Measurements from ENCODE around the gene OTUD7B. TPM values are rescaled to one million over a fixed set of nuclear protein-coding genes. Genes with fewer than 3 reads are reported as not detected.
A peak's percentile ranks its signal among the peaks of the same experiment; 100 is the strongest.

Gene OTUD7B
- total RNA-seq, 2 experiments from 2014 or later: 16.1 to 17.3 TPM

- no peak for ATAC-seq
- TF ChIP-seq, protein P1, sequence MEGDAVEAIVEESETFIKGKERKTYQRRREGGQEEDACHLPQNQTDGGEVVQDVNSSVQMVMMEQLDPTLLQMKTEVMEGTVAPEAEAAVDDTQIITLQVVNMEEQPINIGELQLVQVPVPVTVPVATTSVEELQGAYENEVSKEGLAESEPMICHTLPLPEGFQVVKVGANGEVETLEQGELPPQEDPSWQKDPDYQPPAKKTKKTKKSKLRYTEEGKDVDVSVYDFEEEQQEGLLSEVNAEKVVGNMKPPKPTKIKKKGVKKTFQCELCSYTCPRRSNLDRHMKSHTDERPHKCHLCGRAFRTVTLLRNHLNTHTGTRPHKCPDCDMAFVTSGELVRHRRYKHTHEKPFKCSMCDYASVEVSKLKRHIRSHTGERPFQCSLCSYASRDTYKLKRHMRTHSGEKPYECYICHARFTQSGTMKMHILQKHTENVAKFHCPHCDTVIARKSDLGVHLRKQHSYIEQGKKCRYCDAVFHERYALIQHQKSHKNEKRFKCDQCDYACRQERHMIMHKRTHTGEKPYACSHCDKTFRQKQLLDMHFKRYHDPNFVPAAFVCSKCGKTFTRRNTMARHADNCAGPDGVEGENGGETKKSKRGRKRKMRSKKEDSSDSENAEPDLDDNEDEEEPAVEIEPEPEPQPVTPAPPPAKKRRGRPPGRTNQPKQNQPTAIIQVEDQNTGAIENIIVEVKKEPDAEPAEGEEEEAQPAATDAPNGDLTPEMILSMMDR (IDR thresholded peaks at IDR 0.05): no peak
- Mint-ChIP-seq H3K4me3 (peak overlapping the region; percentile 99), H3K9me3 (no peaks in the 10 kb centered on the region), H3K36me3 (ENCODE audit: low read depth) (peaks cover 51% of the 10 kb centered on the region), H3K4me1 (ENCODE audit: low read depth) (peaks cover 27% of the 10 kb centered on the region), H3K27ac (no peak overlapping the region), H3K27me3 (no peaks in the 10 kb centered on the region)
- POLR2A ChIA-PET: interaction anchor here (1.2 to 4.2 kb wide), 3 partner anchors 9 to 39 kb away, joined by 3 to 19 read pairs (median 14); a partner anchor contains a TSS
- intact Hi-C loops (cut with micrococcal nuclease): no loop called here
- CTCF ChIA-PET: interaction anchor here (1.5 kb wide), 1 partner anchor 37 kb away, joined by 3 read pairs; no protein-coding TSS in a partner anchor
- DNase-seq: no peak
Measured at GRCh38 chr1:149925345-149925744, 85.2 kb downstream of the OTUD7B start.

DNA sequence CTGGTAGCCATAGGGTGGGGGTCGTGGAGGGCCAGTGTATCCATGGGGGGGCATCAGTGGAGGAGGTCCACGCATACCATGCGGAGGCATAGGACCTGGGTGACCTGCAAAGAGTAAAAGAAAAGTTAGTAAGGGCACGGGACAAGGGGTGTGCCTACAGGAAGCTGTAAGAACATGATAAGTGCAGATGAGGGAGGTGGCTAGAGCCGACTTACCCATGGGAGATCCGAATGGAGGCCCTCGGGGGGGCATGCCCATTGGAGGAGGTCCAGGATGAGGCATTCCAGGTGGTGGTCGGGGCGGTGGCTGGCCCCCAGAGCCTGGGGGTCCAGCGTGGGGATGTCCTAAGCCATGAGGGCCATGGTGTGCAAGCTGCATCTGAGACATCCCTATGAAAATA is 86.9 kb downstream of the OTUD7B start:
- TF ChIP-seq, protein P1 (IDR thresholded peaks at IDR 0.05): no peak
- Mint-ChIP-seq H3K27me3 (no peaks in the 10 kb centered on the region), H3K36me3 (ENCODE audit: low read depth) (peaks cover 51% of the 10 kb centered on the region), H3K27ac (no peak overlapping the region), H3K4me1 (ENCODE audit: low read depth) (peaks cover 26% of the 10 kb centered on the region), H3K9me3 (no peaks in the 10 kb centered on the region), H3K4me3 (no peak overlapping the region)
- DNase-seq: no peak
- POLR2A ChIA-PET: interaction anchor here (1.4 to 4.2 kb wide), 3 partner anchors 24 to 37 kb away, joined by 4 to 19 read pairs (median 6); partner anchors contain the start of gene BOLA1
- CTCF ChIA-PET: interaction anchor here (1.2 kb wide), 1 partner anchor 35 kb away, joined by 3 read pairs; no protein-coding TSS in a partner anchor
- intact Hi-C loops (cut with micrococcal nuclease): no loop called here
- no peak for ATAC-seq

GRCh38 chr1:149917571-149918144 is 92.9 kb downstream of the OTUD7B start, which contains the start of gene SV2A:
Gene SV2A, minus strand, starts transcription at chr1:149917844. Its CDS starts 4,004 bp downstream, at chr1:149913840.
- DNase-seq (peak; percentile 66), ATAC-seq (peak; percentile 86)
- Mint-ChIP-seq H3K4me1 (ENCODE audit: low read depth) (peaks cover 33% of the 10 kb centered on the region), H3K27me3 (no peaks in the 10 kb centered on the region), H3K27ac (peak within 1 kb of the TSS; percentile 69), H3K4me3 (peak within 1 kb of the TSS; percentile 81), H3K9me3 (no peaks in the 10 kb centered on the region), H3K36me3 (ENCODE audit: low read depth) (peaks cover 9% of the 10 kb centered on the region)
- intact Hi-C loops (cut with micrococcal nuclease): no loop called here
- TF ChIP-seq, protein P1 (IDR thresholded peaks at IDR 0.05): no peak
- ChIA-PET POLR2A (interaction anchor here (1.0 to 1.5 kb wide), 3 partner anchors 12 to 31 kb away, joined by 3 to 10 read pairs (median 4); partner anchors contain the start of gene MTMR11), CTCF (no interaction called here)

GRCh38 chr1:149916898-149917252 is 93.7 kb downstream of the OTUD7B start:
- TF ChIP-seq, protein P1 (IDR thresholded peaks at IDR 0.05): no peak
- ChIA-PET CTCF (interaction anchor here (1.0 to 1.6 kb wide), 2 partner anchors 46 to 156 kb away, joined by 3 read pairs; no protein-coding TSS in a partner anchor), POLR2A (interaction anchor here (0.6 to 7.6 kb wide), 6 partner anchors 8 to 317 kb away, joined by 3 to 61 read pairs (median 3); a partner anchor contains a TSS)
- DNase-seq: no peak
- intact Hi-C loops (cut with micrococcal nuclease): no loop called here
- Mint-ChIP-seq H3K4me3 (peak overlapping the region; percentile 81), H3K36me3 (ENCODE audit: low read depth) (peaks cover 4% of the 10 kb centered on the region), H3K27me3 (no peaks in the 10 kb centered on the region), H3K9me3 (no peaks in the 10 kb centered on the region), H3K4me1 (ENCODE audit: low read depth) (peaks cover 33% of the 10 kb centered on the region), H3K27ac (peak overlapping the region; percentile 38)
- no peak for ATAC-seq

All from activated CD8-positive, alpha-beta T cell treated with anti-CD3 and anti-CD28 coated beads for 36 hours (primary cell).